Testis (tissue), 3 donors: ENCODE measurements around the gene NETO1. TPM values are rescaled to one million over a fixed set of nuclear protein-coding genes. Genes with fewer than 3 reads are reported as not detected.

ENCODE experiments used
- DNase-seq: peaks from one replicate; pipeline ENCODE4 v3.0.0-alpha.2; 2019
- H3K27ac ChIP-seq, 2 donors: fragments of 200-600 bp; sonication (generic); one replicate each; pipeline ENCODE4 v1.5.1; 2019
- H3K27me3 ChIP-seq: fragments of 200-600 bp; sonication (generic); one replicate; pipeline ENCODE4 v1.5.1; 2019
- H3K36me3 ChIP-seq: fragments of 200-600 bp; sonication (generic); one replicate; pipeline ENCODE4 v1.5.1; 2017; ENCODE audit warnings: low read depth; ENCODE audit errors: missing control alignments
- H3K4me1 ChIP-seq: fragments of 200-600 bp; sonication (generic); one replicate; pipeline ENCODE4 v1.5.1; 2019
- H3K4me3 ChIP-seq, 2 donors: fragments of 200-600 bp; sonication (generic); one replicate each; pipeline ENCODE4 v1.5.1; 2017 to 2019
- H3K9me3 ChIP-seq: fragments of 200-600 bp; sonication (generic); one replicate; pipeline ENCODE4 v1.5.1; 2017
- POLR2A ChIP-seq: fragments of 450-650 bp; IDR thresholded peaks from one replicate; pipeline ENCODE4 v1.6.1; 2017; ENCODE audit warnings: antibody characterized with exemption, mild to moderate bottlenecking, moderate library complexity
- WGBS, 2 donors: methylation state at CpG; one replicate each; pipeline ENCODE4 v1.1.5; 2018; 5-methylcytosine and 5-hydroxymethylcytosine counted together
- intact Hi-C: fragments of 100-400 bp; cut with DNase I; formaldehyde crosslinking; loops from one replicate; pipeline ENCODE4 v1.15.1; 2023; ENCODE audit warnings: low total_unique reads
- polyA plus RNA-seq: library from polyadenylated mRNA; stranded (reverse); fragments of 350-450 nt; fragmentation: Illumina TruSeq; extraction: RNeasy Lipid Tissue Mini Kit (QIAGEN cat#74804); gene quantifications from one replicate; pipeline ENCODE4 v1.2.3, GENCODE V29; 2014; ENCODE audit warnings: low read depth, low replicate concordance; ENCODE audit not compliant: insufficient read depth
- total RNA-seq, 2 donors: library from RNA; depleted of rRNA; stranded (reverse); fragments of >200 nt; gene quantifications; one replicate each; pipeline ENCODE4 v1.2.3, GENCODE V29; 2016
- TF ChIP-seq, protein P1 (sequence below), 3 experiments: fragments of 450-650 bp in 2 of 3; fragments of 200-600 bp in 1 of 3; sonication (generic) in 1 of 3; IDR thresholded peaks; one replicate each; pipeline ENCODE4 v1.5.1; 2016 to 2019; ENCODE audit warnings: antibody characterized with exemption in 3 of 3, mild to moderate bottlenecking in 2 of 3, moderate library complexity in 1 of 3

NETO1 gene
- total and polyA plus RNA-seq, 3 donors from 2014 or later: 0.83 to 5.5 (median 4.2) TPM

DNA sequence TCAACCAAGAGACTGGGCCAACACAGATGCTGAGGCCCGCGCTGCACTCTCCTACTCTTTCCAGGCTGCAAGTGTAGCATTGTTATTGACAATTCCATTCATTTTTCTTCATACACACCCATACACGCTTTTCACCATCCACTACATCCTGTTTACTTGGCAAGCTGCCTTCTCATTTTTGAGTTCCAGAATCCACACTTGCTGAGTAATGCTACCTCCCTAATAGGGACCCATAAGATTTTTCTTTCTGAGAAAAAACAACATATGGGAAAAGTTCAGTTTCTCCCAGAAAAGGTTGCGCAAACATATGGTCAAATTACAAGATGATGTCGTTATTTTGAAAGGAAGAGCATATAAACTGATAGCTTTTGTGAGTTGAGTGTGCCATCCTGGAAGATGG lies 3.3 kb upstream of the NETO1 start:
- WGBS, 2 donors: 47 to 58% methylated on average over 5 of the region's 5 CpGs
- TF ChIP-seq POLR2A: no peak
- TF ChIP-seq, protein P1, sequence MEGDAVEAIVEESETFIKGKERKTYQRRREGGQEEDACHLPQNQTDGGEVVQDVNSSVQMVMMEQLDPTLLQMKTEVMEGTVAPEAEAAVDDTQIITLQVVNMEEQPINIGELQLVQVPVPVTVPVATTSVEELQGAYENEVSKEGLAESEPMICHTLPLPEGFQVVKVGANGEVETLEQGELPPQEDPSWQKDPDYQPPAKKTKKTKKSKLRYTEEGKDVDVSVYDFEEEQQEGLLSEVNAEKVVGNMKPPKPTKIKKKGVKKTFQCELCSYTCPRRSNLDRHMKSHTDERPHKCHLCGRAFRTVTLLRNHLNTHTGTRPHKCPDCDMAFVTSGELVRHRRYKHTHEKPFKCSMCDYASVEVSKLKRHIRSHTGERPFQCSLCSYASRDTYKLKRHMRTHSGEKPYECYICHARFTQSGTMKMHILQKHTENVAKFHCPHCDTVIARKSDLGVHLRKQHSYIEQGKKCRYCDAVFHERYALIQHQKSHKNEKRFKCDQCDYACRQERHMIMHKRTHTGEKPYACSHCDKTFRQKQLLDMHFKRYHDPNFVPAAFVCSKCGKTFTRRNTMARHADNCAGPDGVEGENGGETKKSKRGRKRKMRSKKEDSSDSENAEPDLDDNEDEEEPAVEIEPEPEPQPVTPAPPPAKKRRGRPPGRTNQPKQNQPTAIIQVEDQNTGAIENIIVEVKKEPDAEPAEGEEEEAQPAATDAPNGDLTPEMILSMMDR (IDR thresholded peaks at IDR 0.05): no peak
- Histone ChIP-seq H3K36me3 (no peaks in the 10 kb centered on the region), H3K27me3 (no peaks in the 10 kb centered on the region), H3K4me1 (peaks cover 10% of the 10 kb centered on the region), H3K4me3 (no peak overlapping the region), H3K9me3 (no peaks in the 10 kb centered on the region), H3K27ac (no peak overlapping the region)
- intact Hi-C loops: no loop called here
- no peak for DNase-seq

DNA sequence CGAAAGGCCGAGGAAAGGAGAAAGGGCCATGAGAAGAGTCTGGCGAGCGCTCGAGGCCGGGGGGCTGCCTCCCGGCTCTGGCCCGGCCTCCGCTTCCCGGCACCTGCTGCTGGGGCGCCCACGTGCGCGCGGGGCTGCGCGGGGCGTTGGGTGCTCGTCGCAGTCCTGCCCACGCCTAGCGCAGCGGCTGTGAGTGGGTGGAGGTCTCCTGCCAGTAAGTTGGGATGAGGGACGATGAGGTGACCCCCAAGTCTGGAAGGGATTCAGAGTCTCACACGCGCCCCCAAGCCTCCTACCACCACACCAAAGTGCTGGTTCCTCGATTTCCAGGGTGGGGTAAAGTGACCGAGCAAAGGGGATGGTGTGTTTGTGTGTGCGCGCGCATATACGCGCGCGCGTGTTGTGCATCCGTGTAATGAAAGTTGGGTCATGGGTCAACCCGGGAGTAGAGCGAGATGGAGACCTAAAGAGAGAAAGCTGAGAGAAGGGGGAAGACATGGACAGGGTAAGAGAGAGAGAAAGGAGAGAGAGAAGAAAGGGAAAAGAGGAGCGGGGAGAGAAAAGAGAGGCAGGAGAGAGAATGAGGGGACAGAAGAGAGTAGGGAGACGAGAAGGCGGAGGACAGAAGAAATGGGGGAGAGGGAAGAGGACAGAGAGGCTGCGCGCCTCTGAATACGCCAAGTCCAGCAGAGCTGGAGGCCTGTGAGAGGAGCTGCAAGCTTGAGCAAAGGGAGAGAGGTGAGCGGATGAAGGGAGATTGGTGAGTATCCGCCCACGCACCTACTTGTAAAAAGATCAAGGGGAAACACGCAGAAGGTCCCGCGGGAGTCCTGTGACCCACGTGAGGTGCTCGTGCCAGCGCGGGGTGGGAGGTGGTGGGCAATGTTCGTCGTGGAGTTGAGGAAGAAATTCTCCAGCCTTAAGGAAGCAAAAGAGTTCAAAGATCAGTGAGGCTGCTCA lies 1.7 kb upstream of the NETO1 start:
- H3K27me3 ChIP-seq: no peaks in the 10 kb centered on the region
- no peak overlapping the region for H3K27ac ChIP-seq
- 2 to 4% methylated on average over 48 to 57 of the region's 57 CpGs for WGBS, 2 donors
- peaks cover 10% of the 10 kb centered on the region for H3K4me1 ChIP-seq
- no peaks in the 10 kb centered on the region for H3K36me3 ChIP-seq
- H3K4me3 ChIP-seq: peak overlapping the region; percentile 44 to 51
- no peak for DNase-seq
- TF ChIP-seq POLR2A: no peak
- TF ChIP-seq, protein P1 (IDR thresholded peaks at IDR 0.05): no peak
- intact Hi-C loops: no loop called here
- no peaks in the 10 kb centered on the region for H3K9me3 ChIP-seq

DNA sequence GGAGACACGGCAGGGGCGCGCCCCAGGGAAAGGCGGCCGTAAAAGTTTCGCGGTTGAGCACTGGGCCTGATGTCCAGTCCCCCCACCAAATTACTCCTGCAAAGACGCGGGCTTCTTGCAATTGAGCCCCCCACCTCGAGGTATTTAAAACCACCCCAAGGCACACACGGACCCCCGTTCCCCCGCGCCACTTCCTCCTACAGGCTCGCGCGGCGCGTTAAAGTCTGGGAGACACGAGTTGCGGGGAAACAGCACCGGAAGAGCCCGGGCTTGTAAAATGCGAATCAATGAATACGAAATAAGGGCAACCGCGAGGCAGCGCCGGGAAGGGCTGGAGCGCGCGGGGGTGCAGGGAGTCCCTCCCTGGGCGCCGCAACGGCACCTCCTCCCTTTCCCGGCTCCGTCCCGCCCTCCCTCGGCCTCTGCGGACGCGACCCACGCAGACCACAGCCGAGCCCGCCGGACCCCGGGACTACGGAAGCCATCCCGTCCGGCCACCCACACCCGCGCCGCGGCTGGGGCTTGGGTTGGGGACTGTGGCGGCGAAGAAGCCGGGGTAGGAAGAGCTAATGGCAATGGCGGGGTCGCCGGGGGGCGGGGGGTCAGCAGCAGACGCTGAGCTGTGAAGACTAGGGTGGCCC lies 918 bp upstream of the NETO1 start:
- Histone ChIP-seq H3K4me1 (peaks cover 10% of the 10 kb centered on the region), H3K36me3 (no peaks in the 10 kb centered on the region), H3K9me3 (no peaks in the 10 kb centered on the region), H3K4me3 (peak overlapping the region; percentile 44 to 51), H3K27me3 (no peaks in the 10 kb centered on the region), H3K27ac (no peak overlapping the region)
- TF ChIP-seq, protein P1 (IDR thresholded peaks at IDR 0.05): no peak
- no peak for TF ChIP-seq POLR2A
- no peak for DNase-seq
- 0 to 1% methylated on average over 2 to 61 of the region's 62 CpGs for WGBS, 2 donors
- intact Hi-C loops: no loop called here

GRCh38 chr18:72866901-72867745 lies 664 bp downstream of the NETO1 start:
- intact Hi-C loops: no loop called here
- Histone ChIP-seq H3K27ac (no peak overlapping the region), H3K27me3 (no peaks in the 10 kb centered on the region), H3K36me3 (no peaks in the 10 kb centered on the region), H3K4me3 (peak overlapping the region; percentile 42 to 44), H3K4me1 (peaks cover 10% of the 10 kb centered on the region), H3K9me3 (no peaks in the 10 kb centered on the region)
- TF ChIP-seq, protein P1 (IDR thresholded peaks at IDR 0.05): no peak
- TF ChIP-seq POLR2A: no peak
- WGBS, 2 donors: 1 to 2% methylated on average over 25 to 74 of the region's 102 CpGs
- DNase-seq: no peak
